ENCODE data around the gene PHETA1.

The PHETA1 gene

GRCh38 chr12:111319600-111320257 is 49.2 kb downstream of the PHETA1 start:
- DNase-seq: no peak

GRCh38 chr12:111318450-111318849 is 50.4 kb downstream of the PHETA1 start:
- no peak for DNase-seq

GRCh38 chr12:111316671-111317070 is 52.2 kb downstream of the PHETA1 start:
- DNase-seq: no peak

- no peak for DNase-seq
Observed at GRCh38 chr12:111314953-111315539, 53.8 kb downstream of the PHETA1 start.

- peak; percentile 74 for DNase-seq
Observed at GRCh38 chr12:111313833-111314259, 55.0 kb downstream of the PHETA1 start.

- no peak for DNase-seq
Observed at GRCh38 chr12:111312708-111313107, 56.2 kb downstream of the PHETA1 start.

GRCh38 chr12:111312016-111312415 is 56.9 kb downstream of the PHETA1 start:
- DNase-seq: no peak

- DNase-seq: no peak
Observed at GRCh38 chr12:111311011-111311410, 57.9 kb downstream of the PHETA1 start.
